ENCODE measurements around the gene PTPRE. TPM values are rescaled to one million over a fixed set of nuclear protein-coding genes. Genes with fewer than 3 reads are reported as not detected.

PTPRE gene
- total RNA-seq, 3 donors from 2014 or later (not counting 1 experiment from before 2014, with no cell fraction given) = 274 to 280 (median 275) TPM

DNA sequence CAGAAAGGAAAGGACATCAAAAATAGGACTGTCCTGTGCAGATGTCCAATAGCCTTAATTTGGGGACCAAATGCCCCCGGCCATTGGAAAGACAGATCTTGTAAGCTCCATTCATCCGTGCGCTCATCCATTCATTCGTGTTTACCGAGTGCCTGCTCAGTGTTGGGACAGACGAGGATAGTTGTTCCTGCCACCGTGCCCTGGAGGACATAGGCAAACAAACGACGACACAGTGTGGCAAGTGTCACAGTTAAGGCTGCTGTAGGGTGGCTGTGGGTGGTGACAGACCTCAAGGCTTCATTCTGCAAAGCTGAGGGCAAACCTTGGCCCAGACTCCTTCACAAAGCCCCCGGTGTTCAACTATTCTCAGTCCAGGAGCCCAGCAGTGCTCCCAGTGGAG is 191.7 kb downstream of the PTPRE start:
- intact Hi-C loops (cut with micrococcal nuclease) = loop anchor here (5.0 kb wide), 1 partner anchor 49 kb away; no protein-coding TSS in a partner anchor
- no peak for DNase-seq
- Histone ChIP-seq H3K4me3 (ENCODE audit: low read length) (no peak overlapping the region), H3K27ac (ENCODE audit: low read length) (no peak overlapping the region), H3K27me3 (ENCODE audit: control insufficient read depth, insufficient read depth, low read length) (no peaks in the 10 kb centered on the region), H3K9me3 (ENCODE audit: control insufficient read depth, insufficient read depth, low read length) (no peaks in the 10 kb centered on the region), H3K4me1 (ENCODE audit: control insufficient read depth, insufficient read depth, low read length) (peaks cover 51% of the 10 kb centered on the region), H3K36me3 (ENCODE audit: control insufficient read depth, insufficient read depth, low read length) (no peaks in the 10 kb centered on the region)
- peaks cover 52 to 53% of the 10 kb centered on the region in 2 donors for H3K4me1 Mint-ChIP-seq
- peaks cover 6 to 13% of the 10 kb centered on the region in 2 donors for H3K27me3 Mint-ChIP-seq (ENCODE audit: low read depth in 2 of 2)
- H3K9me3 Mint-ChIP-seq = no peaks in the 10 kb centered on the region
- no peak overlapping the region for H3K4me3 Mint-ChIP-seq
- ATAC-seq = no peak
- H3K27ac Mint-ChIP-seq = no peak overlapping the region
- H3K36me3 Mint-ChIP-seq = no peaks in the 10 kb centered on the region
- TF ChIP-seq, protein P1, sequence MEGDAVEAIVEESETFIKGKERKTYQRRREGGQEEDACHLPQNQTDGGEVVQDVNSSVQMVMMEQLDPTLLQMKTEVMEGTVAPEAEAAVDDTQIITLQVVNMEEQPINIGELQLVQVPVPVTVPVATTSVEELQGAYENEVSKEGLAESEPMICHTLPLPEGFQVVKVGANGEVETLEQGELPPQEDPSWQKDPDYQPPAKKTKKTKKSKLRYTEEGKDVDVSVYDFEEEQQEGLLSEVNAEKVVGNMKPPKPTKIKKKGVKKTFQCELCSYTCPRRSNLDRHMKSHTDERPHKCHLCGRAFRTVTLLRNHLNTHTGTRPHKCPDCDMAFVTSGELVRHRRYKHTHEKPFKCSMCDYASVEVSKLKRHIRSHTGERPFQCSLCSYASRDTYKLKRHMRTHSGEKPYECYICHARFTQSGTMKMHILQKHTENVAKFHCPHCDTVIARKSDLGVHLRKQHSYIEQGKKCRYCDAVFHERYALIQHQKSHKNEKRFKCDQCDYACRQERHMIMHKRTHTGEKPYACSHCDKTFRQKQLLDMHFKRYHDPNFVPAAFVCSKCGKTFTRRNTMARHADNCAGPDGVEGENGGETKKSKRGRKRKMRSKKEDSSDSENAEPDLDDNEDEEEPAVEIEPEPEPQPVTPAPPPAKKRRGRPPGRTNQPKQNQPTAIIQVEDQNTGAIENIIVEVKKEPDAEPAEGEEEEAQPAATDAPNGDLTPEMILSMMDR (IDR thresholded peaks at IDR 0.05) = no peak
- 76% methylated on average over 10 of the region's 10 CpGs for whole genome bisulfite sequencing (ENCODE audit: insufficient coverage)

DNA sequence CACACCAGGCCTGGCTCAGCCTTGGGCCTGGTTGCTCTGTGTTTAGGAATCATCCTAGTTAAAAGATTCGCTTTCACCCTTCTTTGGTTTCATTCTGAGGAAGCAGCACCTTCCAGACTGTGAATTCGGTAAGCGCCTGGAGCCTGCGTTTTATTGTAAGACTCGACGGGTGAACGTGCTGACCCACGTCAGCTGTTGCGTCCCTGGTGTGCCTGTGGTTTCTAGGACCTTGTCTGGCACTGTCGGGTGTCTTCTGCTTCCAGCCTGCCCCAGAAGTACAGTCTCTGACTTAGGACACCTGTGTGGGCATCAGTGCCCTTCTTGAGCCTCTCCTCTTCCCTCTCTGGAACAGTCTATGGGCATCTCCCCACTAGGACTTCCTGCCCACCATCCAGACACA is 193.0 kb downstream of the PTPRE start:
- no peaks in the 10 kb centered on the region for H3K36me3 Mint-ChIP-seq
- Histone ChIP-seq H3K27ac (ENCODE audit: low read length) (no peak overlapping the region), H3K9me3 (ENCODE audit: control insufficient read depth, insufficient read depth, low read length) (no peaks in the 10 kb centered on the region), H3K27me3 (ENCODE audit: control insufficient read depth, insufficient read depth, low read length) (no peaks in the 10 kb centered on the region), H3K36me3 (ENCODE audit: control insufficient read depth, insufficient read depth, low read length) (no peaks in the 10 kb centered on the region), H3K4me3 (ENCODE audit: low read length) (no peak overlapping the region), H3K4me1 (ENCODE audit: control insufficient read depth, insufficient read depth, low read length) (peaks cover 59% of the 10 kb centered on the region)
- intact Hi-C loops (cut with micrococcal nuclease) = loop anchor here (5.0 kb wide), 1 partner anchor 47 kb away; no protein-coding TSS in a partner anchor
- TF ChIP-seq, protein P1 (IDR thresholded peaks at IDR 0.05) = no peak
- H3K4me3 Mint-ChIP-seq = no peak overlapping the region
- ATAC-seq = no peak
- 88% methylated on average over 10 of the region's 10 CpGs for WGBS (ENCODE audit: insufficient coverage)
- peaks cover 47 to 62% of the 10 kb centered on the region in 2 donors for H3K4me1 Mint-ChIP-seq
- H3K9me3 Mint-ChIP-seq = no peaks in the 10 kb centered on the region
- H3K27ac Mint-ChIP-seq = no peak overlapping the region
- peaks cover 6 to 16% of the 10 kb centered on the region in 2 donors for H3K27me3 Mint-ChIP-seq (ENCODE audit: low read depth in 2 of 2)
- DNase-seq = no peak

- Mint-ChIP-seq H3K27me3 (ENCODE audit: low read depth in 2 of 2) (peaks cover 6 to 16% of the 10 kb centered on the region in 2 donors), H3K36me3 (no peaks in the 10 kb centered on the region), H3K9me3 (no peaks in the 10 kb centered on the region), H3K4me3 (no peak overlapping the region), H3K27ac (no peak overlapping the region), H3K4me1 (peaks cover 29 to 47% of the 10 kb centered on the region in 2 donors)
- TF ChIP-seq, protein P1 (IDR thresholded peaks at IDR 0.05) = no peak
- Histone ChIP-seq H3K27me3 (ENCODE audit: control insufficient read depth, insufficient read depth, low read length) (no peaks in the 10 kb centered on the region), H3K27ac (ENCODE audit: low read length) (no peak overlapping the region), H3K4me1 (ENCODE audit: control insufficient read depth, insufficient read depth, low read length) (peaks cover 39% of the 10 kb centered on the region), H3K9me3 (ENCODE audit: control insufficient read depth, insufficient read depth, low read length) (no peaks in the 10 kb centered on the region), H3K36me3 (ENCODE audit: control insufficient read depth, insufficient read depth, low read length) (no peaks in the 10 kb centered on the region), H3K4me3 (ENCODE audit: low read length) (no peak overlapping the region)
- intact Hi-C loops (cut with micrococcal nuclease) = no loop called here
- ATAC-seq = no peak
- 100% methylated on average over 1 of the region's 1 CpG for WGBS (ENCODE audit: insufficient coverage)
- no peak for DNase-seq
These were observed 195.0 kb downstream of the PTPRE start for GRCh38 chr10:128101901-128102300.
